NCI-H1436 (cell line): ENCODE data around the gene C4orf33.
"Not testable (repeated sequence)": the region's sequence is repeated elsewhere in the genome, so short reads cannot be mapped to it uniquely, and the experiment has no call there.

Source experiments
- DNase-seq: peaks from one replicate; lab custom pipeline; 2025; lab: John Stamatoyannopoulos, UW

C4orf33 gene, protein sequence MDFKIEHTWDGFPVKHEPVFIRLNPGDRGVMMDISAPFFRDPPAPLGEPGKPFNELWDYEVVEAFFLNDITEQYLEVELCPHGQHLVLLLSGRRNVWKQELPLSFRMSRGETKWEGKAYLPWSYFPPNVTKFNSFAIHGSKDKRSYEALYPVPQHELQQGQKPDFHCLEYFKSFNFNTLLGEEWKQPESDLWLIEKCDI

DNA sequence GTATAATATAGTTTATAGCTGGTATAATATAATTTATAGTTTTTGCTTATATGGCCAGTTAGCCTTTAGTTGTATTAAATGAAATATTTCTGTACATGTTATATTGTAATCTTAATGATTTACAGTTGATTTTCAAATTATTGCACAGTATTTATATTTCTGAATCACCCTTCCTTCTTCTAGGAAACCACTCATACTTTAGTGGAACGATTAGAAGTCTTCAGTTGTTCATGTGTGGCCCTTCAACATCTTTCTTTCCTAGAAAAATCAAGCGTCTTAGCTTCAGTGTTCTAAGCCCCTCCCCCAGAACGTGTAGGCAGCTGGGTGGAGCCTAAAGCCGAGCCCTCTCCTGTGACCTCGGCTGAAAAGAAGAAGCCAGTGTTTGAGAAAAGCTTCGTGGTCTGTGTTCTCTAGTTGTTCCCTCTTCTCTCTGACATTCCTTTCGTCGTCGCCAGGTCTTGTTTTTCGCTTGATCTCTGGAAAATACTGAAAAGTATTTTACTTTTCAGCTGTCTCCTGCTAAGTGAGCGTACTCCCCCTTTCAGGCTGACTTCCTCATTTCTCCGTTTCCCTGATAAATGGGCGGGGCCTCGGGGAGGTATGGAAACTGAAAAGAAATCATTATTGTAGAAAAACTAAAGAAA lies at the start of gene C4orf33:
TSS of gene C4orf33 (plus strand) at position 342 of the 644 bp plus-strand sequence. CDS start 6,459 bp downstream, outside the sequence.
- DNase-seq: peak; percentile 36

DNA sequence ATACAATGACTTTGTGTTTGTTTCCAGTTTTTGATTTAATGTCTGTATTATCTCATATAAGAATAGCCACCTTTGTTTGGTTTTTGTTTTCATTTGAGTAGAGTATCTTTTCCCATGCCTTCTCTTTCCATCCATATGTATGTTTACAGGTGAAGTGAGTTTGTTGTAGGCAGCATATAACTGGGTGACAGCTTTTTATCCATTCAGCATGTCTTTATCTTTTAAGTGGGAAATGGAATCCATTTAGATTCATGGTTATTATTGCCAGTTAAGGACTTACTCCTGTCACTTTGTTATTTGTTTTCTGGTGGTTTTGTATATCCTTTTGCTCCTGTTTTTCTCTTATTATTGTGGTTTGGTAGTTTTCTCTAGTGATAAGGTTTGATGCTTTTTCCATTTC lies 36.9 kb upstream of the C4orf33 start:
- DNase-seq: no peak

DNA sequence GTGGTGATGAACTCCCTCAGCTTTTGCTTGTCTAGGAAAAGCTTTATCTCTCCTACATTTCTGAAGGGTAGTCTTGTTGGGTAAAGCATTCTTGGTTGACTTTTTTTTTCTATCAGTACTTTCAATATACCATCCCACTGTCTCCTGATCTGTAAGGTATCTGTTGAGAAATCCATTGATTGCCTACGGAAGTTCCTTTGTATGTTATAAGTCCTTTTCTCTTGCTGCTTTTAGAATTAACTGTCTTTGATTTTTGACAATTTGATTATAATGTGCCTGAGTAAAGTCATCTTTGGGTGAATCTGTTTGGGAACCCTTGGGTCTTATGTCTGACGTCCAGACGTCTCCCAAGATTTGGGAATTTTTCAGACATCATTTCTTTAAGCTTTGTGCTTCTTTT lies 33.4 kb upstream of the C4orf33 start:
- no peak for DNase-seq

DNA sequence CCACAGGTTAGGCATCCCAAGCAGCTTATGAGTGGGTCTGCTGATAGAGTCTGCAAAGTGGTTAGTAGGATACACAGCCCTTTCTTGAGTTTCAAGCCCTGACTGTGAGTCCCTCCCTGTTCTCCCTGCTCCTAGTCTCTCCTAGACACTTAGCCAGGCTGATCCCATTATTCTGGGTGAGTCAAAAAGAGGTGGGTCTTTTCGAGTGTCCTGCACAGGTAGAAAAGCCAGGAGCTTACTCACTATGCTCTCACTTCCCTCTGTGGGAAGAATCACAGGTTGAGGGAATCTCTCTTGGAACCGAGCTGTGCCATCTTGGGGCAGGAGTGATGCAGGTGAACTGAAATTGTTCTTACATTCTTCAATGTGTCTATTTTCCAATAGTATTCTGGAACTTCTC lies 32.3 kb upstream of the C4orf33 start:
- DNase-seq: no peak

DNA sequence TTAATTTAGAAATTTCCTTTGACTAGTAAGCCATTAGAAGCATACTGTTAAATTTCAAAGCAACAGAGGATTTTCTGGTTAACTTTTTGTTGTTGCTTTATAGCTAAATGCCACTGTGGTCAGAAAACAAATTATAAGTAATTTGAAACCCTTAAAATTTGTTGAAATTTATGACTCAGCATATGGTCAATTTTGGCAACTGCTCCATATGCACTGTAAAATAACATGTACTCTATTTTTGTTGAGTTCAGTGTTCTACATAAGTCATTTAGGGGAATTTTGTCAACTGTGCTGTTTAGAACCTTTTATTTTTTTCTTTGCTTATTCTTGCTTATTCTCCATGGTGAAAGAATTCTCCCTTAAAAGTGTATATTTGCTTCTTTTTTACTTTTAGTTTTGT lies 31.2 kb upstream of the C4orf33 start:
- no peak for DNase-seq

DNA sequence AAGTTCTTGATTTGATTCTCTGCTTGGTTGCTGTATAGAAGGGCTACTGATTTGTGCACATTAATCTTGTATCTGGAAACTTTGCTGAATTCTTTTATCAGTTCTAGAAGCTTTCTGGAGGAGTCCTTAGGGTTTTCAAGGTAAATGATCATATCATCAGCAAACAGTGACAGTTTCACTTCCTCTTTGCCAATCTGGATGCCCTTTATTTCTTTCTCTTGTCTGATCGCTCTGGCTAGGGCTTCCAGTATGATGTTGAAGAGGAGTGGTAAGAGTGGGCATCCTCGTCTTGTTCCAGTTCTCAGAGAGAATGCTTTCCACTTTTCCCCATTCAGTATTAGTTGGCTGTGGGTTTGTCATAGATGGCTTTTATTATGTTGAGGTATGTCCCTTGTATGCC lies 26.4 kb upstream of the C4orf33 start:
- DNase-seq: not testable (repeated sequence)

DNA sequence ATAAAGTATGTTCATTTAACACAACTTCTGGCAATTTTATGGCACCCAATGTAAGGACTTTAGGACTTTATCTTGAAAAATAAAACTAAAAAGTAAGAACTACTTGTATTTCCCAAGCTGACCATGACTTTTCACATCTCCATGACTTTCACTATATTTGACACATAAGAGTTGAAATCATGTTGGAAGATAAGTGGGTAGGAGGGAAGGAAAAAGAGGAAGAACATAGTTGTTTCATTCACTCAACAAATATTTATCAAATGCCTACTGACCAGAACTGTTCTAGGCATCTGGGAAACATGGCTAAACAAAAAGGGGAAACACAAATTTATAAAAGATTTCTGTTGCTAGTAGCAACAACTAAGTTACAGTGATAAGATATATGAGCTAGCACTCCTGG lies 18.6 kb upstream of the C4orf33 start:
- DNase-seq: no peak

DNA sequence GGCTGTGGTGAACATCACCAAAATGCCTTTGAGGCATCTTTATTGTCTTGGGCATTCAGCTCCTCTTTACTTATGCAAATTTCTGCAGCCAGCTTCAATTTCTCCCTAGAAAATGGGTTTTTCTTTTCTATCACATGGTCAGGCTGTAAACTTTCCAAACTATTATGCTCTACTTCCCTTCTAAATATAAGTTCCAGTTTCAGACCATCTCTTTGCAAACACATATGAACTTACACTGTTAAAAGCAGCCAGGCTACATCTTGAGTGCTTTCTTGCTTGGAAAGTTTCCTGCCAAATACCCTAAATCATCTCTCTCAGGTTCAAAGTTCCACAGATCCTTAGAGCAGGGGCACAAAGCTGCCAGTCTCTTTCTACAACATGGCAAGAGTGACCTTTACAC lies 15.8 kb upstream of the C4orf33 start:
- no peak for DNase-seq

DNA sequence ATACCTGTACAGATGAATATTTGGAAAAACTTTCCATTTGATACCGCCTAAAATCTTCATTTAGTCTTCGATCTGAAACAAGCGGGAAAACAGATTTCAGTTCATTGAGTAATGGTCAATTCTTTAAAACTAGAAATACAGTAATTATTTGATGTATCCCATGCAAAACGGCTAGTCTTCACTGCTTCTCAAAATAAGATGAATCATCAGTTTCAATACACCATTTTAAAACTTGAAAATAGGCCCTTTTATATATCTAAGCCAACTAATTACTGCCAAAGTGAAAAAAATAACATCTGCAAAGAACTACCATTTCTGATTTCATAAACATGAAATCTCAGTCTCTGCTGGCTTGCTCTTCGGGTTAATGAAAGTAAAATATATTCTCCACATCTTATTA lies 13.7 kb upstream of the C4orf33 start:
- no peak for DNase-seq

DNA sequence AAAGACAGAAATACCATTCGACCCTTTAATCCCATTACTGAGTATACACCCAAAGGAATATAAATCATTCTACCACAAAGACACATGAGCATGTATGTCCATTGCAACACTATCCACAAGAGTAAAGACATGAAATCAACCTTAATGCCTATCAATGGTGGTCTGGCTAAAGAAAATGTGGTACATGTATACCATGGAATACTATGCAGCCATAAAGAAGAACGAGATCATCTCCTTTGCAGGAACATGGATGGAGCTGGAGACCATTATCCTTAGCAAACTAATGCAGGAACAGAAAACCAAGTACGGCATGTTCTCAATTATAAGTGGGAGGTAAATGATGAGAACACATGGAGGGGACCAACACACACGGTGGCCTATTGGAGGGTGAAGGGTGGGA lies 10.5 kb upstream of the C4orf33 start:
- no peak for DNase-seq

DNA sequence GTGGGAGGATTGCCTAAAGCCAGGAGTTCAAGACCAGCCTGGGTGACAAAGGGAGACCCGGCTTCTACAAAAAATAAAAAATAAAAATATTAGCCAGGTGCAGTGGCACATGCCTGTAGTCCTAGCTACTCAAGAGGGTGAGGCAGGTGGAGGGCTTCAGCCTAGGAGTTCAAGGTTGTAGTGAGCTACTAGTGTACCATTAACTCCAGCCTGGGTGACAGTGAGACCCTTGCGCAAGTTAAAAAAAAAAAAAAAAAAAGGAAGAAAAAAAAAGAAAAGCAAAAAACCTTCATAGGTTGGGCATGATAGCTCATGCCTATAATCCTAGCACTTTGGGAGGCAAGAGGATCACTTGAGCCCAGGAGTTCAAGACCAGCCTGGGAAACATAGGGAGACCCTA lies 8.4 kb upstream of the C4orf33 start:
- no peak for DNase-seq

DNA sequence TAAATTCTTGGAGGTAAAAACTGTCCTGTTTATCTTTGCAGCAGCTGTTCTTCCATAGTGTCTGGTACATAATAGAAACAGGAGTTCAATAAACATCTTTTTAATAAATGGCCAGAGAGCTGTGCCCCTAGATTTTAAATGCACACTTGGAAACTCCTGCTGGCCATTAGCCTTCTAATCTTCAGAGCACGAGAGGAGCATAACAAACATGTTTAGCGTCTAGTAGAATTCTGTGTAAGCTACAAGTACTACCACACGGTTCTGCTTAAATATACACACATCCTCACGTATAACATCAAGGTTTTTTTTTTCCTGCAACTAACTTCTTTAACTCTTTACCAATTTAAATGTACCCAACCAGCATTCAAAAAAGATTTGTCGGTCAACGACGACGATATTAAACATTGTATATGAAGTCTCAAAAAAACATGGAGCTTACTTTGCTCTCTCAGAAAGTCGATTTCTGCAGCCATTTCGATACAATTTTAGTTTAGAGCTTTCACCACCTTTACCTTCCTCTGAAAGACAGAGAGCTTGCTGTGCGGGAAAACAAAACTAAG lies 3.2 kb upstream of the C4orf33 start:
- no peak for DNase-seq

DNA sequence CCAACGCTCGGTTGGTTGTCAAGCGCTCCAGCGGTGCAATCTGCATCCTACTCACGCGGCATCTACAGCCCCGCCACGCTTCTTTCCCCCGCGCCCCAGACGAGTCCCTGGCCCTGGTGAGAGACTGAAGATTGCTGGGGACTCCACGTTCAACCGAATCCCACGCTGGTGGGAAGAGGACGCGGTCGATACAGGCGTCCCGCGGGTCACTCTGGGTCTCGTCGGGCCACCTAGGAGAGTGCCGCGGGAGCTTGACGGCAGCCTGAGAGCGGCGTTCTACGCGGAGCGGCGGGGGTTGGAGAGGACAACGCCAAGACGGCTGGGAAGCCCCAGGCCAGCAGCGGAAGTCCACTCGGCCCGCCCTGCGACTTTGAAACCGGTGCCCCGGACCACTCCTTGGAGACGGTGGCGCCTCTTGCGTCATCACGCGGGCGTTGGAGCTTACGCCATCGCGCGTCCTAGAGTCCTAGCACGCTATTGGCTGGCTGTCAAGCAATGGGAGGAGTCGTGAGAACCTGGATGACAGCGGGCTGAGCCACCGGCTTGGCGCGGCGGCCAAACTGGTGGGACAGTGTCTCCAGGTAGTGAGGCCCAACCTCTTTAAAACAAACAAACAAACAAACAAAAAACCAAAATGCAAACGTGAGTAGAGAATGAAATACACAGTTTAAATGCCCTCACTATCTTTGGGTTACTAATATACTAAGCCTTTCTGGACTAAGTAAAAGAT lies 2.6 kb upstream of the C4orf33 start, which contains the start of gene SCLT1:
TSS of gene SCLT1 (minus strand) at position 349 of the 730 bp plus-strand sequence. CDS start 436 bp downstream, outside the sequence.
- peak; percentile 94 for DNase-seq

DNA sequence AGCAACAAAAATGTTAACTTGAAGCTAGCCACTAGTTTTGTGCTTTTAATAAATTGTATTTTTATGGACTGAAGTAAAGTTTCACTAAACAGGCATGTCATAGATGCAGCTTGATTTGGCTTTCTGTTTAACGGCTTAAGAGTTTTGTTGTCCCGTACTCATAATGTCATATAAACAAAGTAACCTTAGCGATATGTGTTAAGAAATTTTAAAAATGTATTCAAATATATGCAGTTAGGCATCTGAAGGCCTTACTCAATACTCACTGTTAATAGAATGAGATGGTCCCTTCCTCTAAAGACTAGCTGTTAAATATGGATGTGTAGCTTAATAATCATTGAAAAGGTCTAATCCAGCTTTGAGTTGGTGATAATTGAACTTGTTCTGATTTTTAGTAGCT lies 1.6 kb upstream of the C4orf33 start:
- DNase-seq: no peak

DNA sequence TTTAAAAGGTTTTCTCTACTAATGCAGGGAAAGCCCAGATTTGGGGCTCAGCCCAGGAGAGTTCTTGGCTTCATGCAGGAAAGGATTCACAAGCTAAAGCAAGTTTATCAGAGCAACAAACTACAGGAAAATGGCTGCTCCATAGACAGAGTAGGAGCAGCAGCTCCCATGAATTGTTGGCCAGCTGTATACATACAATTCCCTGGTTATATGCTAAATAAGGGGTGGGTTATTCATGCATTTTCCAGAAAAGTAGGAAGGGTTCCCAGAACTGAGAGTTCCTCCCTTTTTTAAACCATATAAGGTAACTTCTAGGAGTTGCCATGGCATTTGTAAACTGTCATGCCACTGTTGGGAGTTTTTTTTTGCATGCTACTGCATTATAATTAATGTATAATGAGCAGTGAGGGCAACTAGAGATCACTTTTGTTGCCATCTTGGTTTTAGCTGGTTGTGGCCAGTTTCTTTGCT lies 2.6 kb downstream of the C4orf33 start:
- DNase-seq: no peak

DNA sequence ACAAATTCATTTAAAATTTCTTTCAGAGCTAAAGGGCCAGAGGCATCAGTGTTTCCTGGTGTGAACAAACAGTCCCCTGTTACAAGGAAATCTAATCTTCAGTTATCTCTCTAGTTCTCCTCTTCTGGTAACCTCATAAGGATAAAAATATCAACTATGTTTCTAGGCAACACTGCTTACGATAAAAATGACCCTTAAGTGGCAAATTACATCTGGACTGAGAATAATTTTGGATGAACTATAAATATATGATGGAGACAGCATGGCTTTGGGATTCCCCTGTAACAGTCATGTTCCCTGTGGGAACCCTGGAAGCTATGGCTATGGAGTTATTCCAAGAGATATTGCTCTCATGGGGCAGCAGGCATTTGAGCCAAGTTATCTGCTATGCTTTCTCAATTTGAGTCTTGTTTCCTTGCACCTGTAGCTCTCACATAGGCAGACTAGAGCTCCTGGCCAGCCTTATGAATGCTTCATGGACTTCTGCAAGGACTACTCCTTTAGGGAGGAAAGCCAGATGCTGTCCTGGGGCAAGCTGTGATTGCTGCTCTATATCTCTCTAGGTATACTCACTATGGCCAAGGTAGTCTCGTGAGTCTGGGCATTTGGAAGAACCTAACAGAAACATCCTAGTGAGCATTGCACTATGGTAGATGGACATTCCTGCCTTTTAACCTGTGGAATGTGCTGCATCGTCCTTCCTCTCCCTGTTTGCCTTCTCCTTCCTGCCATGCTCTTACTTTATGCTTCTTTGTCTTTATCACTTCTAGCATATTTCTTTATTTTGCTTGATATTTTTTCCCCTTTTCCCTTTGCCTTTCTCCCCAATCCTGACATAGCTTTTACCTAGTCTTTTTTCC lies 14.2 kb downstream of the C4orf33 start:
- no peak for DNase-seq

DNA sequence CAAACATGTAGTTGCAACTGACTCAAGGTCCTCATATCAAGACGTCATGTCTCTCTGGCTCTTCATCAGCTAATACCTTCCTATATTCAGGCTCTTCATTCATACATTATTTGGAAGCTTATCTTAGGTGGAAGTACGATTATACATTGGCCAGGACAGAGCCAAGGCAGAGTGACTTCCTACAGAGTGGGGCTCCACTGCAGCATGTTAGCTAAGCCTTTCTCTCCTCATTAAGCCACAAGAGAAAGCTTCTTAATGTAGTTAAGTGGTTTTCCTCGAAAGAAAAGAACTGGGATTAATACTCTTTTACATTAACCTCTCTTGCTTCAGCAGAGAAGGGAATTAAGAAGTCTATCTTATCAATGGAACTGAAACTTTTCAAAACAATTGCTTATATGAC lies 15.0 kb downstream of the C4orf33 start:
- DNase-seq: no peak

DNA sequence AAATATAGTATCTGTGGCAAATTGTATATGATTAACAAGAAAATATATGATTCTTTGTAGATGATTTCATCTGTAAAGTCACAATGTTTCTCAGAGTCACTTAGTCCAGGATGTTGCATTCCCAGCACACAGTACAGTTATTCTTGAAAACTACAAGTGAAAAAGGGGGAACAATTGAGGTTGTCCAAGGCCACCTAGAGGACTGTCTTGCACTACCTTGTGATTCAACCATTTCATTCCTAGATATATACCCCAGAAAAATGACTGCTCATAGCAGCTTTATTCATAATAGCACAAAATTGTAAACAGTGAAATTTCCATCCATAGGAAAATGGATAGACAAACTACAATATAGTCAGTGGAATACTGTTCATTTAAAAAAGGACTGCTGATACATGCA lies 16.0 kb downstream of the C4orf33 start:
- DNase-seq: no peak

DNA sequence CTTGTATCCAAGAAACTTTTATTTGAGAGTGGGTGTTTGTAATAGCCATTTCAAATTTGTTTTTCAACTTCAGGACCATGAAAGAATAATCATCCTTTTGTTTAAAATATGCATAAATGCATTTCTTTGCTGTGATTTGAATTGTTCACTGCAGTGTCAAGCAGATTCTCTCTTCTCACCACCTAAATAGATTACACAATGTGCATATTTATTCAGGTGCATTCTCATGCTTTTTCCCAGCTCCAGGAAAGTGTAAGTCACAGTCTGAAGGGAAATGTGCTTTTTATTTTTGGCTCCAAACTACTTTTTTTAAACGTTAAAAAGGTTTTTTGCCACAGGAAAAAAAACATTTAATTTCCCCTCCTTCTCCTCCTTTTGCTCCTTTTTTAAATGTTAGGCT lies 17.5 kb downstream of the C4orf33 start:
- no peak for DNase-seq

DNA sequence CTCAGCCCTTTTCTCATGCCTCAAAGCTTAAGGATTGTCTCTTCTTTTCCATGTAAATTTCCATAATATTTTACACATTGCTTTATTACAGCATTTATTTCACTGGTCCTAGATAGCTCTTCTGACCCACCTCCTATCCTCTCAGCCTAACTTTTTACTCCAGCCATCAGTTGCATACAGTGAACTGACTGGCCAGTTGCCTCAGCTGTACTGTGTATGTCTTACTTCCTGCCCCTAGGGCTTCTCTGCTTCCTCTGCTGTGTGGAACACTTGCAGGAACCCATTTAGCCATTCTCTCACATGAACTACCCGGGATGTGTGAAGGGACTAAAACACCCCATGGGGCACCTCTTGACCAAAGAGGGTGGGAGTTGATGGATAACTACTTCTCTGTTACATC lies 18.0 kb downstream of the C4orf33 start:
- DNase-seq: no peak

DNA sequence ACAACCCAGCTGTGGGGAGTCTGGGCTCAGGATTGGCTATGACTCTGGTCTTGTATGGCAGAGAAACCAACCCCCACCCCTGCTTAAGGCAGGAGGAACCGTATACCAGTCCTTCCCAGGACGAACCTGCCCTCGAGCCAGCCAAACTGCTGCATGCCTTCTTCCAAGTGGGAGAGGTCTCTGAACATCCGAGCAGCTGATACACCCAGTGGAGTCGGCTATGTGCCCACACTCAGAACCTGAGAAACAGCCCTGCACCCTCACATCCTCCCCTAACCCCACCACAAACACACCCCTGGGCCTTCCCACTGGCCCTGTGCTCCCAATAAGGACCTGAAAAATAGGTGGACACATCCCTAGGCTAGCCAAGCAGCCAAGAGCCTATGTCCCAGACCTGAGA lies 21.8 kb downstream of the C4orf33 start:
- no peak for DNase-seq

DNA sequence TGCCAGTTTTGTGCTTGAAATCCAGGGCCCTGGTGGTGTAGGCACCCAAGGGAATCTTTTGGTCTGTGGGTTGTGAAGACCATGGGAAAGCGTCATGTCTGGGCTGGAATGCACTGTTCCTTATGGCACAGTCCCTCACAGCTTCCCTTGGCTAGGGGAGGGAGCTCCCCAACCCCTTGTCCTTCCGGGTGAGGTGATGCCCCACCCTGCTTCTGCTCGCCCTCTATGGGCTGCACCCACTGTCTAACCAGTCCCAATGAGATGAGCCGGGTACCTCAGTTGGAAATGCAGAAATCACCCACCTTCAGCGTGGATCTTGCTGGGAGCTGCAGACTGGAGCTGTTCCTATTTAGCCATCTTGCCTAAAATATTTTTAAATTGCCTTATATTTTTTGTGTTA lies 30.7 kb downstream of the C4orf33 start:
- DNase-seq: not testable (repeated sequence)
